DOHH2 (cell line): ENCODE results near the gene DISC1.

Experiments used
- H3F3A ChIP-seq: fragments of 200-600 bp; sonication (generic), shearing (Covaris generic); 2 replicates; pipeline ENCODE4 v1.6.0; 2016; ENCODE audit warnings: antibody characterized with exemption, mild to moderate bottlenecking; ENCODE audit not compliant: control insufficient read depth, insufficient read depth
- H3K27ac ChIP-seq: fragments of 200-600 bp; sonication (generic); 2 replicates; pipeline ENCODE4 v1.5.1; 2014; ENCODE audit warnings: low read depth, mild to moderate bottlenecking, low read length, moderate library complexity
- H3K27me3 ChIP-seq: fragments of 200-600 bp; sonication (generic); 2 replicates; pipeline ENCODE4 v1.6.1; 2014; ENCODE audit warnings: mild to moderate bottlenecking, low read length, mixed read lengths; ENCODE audit not compliant: control insufficient read depth
- H3K36me3 ChIP-seq: fragments of 200-600 bp; sonication (generic); 2 replicates; pipeline ENCODE4 v1.6.1; 2014; ENCODE audit warnings: mild to moderate bottlenecking, low read length, moderate library complexity, mixed read lengths; ENCODE audit not compliant: control insufficient read depth
- H3K4me1 ChIP-seq: fragments of 200-600 bp; sonication (generic); 2 replicates; pipeline ENCODE4 v1.6.1; 2014; ENCODE audit warnings: mild to moderate bottlenecking, low read length, mixed read lengths; ENCODE audit not compliant: control insufficient read depth
- H3K4me2 ChIP-seq: fragments of 200-600 bp; sonication (generic); 2 replicates; pipeline ENCODE4 v1.6.0; 2014; ENCODE audit warnings: mild to moderate bottlenecking, low read length, moderate library complexity
- H3K4me3 ChIP-seq: fragments of 200-600 bp; sonication (generic); 2 replicates; pipeline ENCODE4 v1.5.1; 2014; ENCODE audit warnings: mild to moderate bottlenecking, low read length, mixed read lengths
- H3K79me2 ChIP-seq: fragments of 200-600 bp; sonication (generic); 2 replicates; pipeline ENCODE4 v1.6.1; 2014; ENCODE audit warnings: mild to moderate bottlenecking, low read length, mixed read lengths; ENCODE audit not compliant: control insufficient read depth
- H3K9me2 ChIP-seq: fragments of 200-600 bp; sonication (generic); replicated peaks from 2 replicates; pipeline ENCODE4 v1.6.1; 2014; ENCODE audit warnings: mild to moderate bottlenecking, low read length, mixed read lengths; ENCODE audit not compliant: control insufficient read depth
- H3K9me3 ChIP-seq: fragments of 200-600 bp; sonication (generic); 2 replicates; pipeline ENCODE4 v1.6.1; 2014; ENCODE audit warnings: antibody characterized with exemption, low read length, mixed read lengths; ENCODE audit not compliant: control insufficient read depth, insufficient read depth
- H4K20me1 ChIP-seq: fragments of 200-600 bp; sonication (generic); 2 replicates; pipeline ENCODE4 v1.6.0; 2014; ENCODE audit warnings: low read depth, mild to moderate bottlenecking, antibody characterized with exemption, low read length, moderate library complexity; ENCODE audit not compliant: control insufficient read depth, insufficient read depth
- CTCF ChIP-seq: fragments of 200-600 bp; sonication (generic); IDR thresholded peaks from one replicate; pipeline ENCODE4 v1.5.1; 2014; ENCODE audit warnings: antibody characterized with exemption, mild to moderate bottlenecking, low read depth, low read length; ENCODE audit not compliant: poor library complexity, severe bottlenecking
- EZH2phosphoT487 ChIP-seq: fragments of 200-600 bp; sonication (generic); IDR thresholded peaks from 2 replicates; pipeline ENCODE4 v1.6.1; 2017; ENCODE audit warnings: borderline replicate concordance, mild to moderate bottlenecking, antibody characterized with exemption, low read length, moderate library complexity, mixed read lengths

Gene DISC1

GRCh38 chr1:231757759-231758158, 131.2 kb downstream of the DISC1 start:
- Histone ChIP-seq H3K36me3 (no peaks in the 10 kb centered on the region), H3K4me2 (no peak overlapping the region), H3K9me3 (peaks cover 4% of the 10 kb centered on the region; the same call in 1 of the 2 replicates), H4K20me1 (no peaks in the 10 kb centered on the region), H3K4me1 (no peaks in the 10 kb centered on the region), H3K9me2 (no peaks in the 10 kb centered on the region), H3F3A (no peaks in the 10 kb centered on the region), H3K79me2 (no peaks in the 10 kb centered on the region), H3K27me3 (no peaks in the 10 kb centered on the region), H3K27ac (no peak overlapping the region), H3K4me3 (no peak overlapping the region)
- TF ChIP-seq CTCF (no peak), EZH2phosphoT487 (no peak)

GRCh38 chr1:231761252-231761651, 134.7 kb downstream of the DISC1 start:
- Histone ChIP-seq H3K4me1 (no peaks in the 10 kb centered on the region), H3K4me2 (no peak overlapping the region), H3K36me3 (no peaks in the 10 kb centered on the region), H3F3A (no peaks in the 10 kb centered on the region), H3K9me3 (no peaks in the 10 kb centered on the region), H3K27ac (no peak overlapping the region), H3K4me3 (no peak overlapping the region), H3K9me2 (no peaks in the 10 kb centered on the region), H3K27me3 (no peaks in the 10 kb centered on the region), H4K20me1 (no peaks in the 10 kb centered on the region), H3K79me2 (no peaks in the 10 kb centered on the region)
- TF ChIP-seq EZH2phosphoT487 (no peak), CTCF (no peak)

- Histone ChIP-seq H3K27ac (no peak overlapping the region), H3K27me3 (no peaks in the 10 kb centered on the region), H3K9me2 (no peaks in the 10 kb centered on the region), H3K4me1 (no peaks in the 10 kb centered on the region), H3K4me2 (no peak overlapping the region), H3K79me2 (no peaks in the 10 kb centered on the region), H3K4me3 (no peak overlapping the region), H3K36me3 (no peaks in the 10 kb centered on the region), H4K20me1 (no peaks in the 10 kb centered on the region), H3K9me3 (no peaks in the 10 kb centered on the region), H3F3A (no peaks in the 10 kb centered on the region)
- no peak for TF ChIP-seq CTCF
- TF ChIP-seq EZH2phosphoT487: no peak
Measured at GRCh38 chr1:231761747-231762541, 135.4 kb downstream of the DISC1 start.
